Putamen (tissue), 1 donor: ENCODE data around the gene ACAD9.
"Not testable (repeated sequence)": the region's sequence is repeated elsewhere in the genome, so short reads cannot be mapped to it uniquely, and the experiment has no call there.

ENCODE experiments used
- DNase-seq: peaks from one replicate; pipeline ENCODE4 v3.0.0-alpha.2; 2016; ENCODE audit warnings: low spot score

ACAD9 gene

GRCh38 chr3:128895843-128896697 is 16.6 kb downstream of the ACAD9 start:
- no peak for DNase-seq

GRCh38 chr3:128902426-128902825 is 23.0 kb downstream of the ACAD9 start:
- DNase-seq = no peak

GRCh38 chr3:128903501-128903900 is 24.1 kb downstream of the ACAD9 start:
- DNase-seq = no peak

- no peak for DNase-seq
These were observed 26.8 kb downstream of the ACAD9 start for GRCh38 chr3:128906031-128906803.

- DNase-seq = no peak
These were observed 27.5 kb downstream of the ACAD9 start for GRCh38 chr3:128906804-128907525.

- no peak for DNase-seq
These were observed 28.5 kb downstream of the ACAD9 start for GRCh38 chr3:128907706-128908445.

GRCh38 chr3:128908951-128909350 is 29.5 kb downstream of the ACAD9 start:
- no peak for DNase-seq

GRCh38 chr3:128910006-128910405 is 30.6 kb downstream of the ACAD9 start:
- no peak for DNase-seq

GRCh38 chr3:128911911-128912310 is 32.5 kb downstream of the ACAD9 start:
- no peak for DNase-seq

GRCh38 chr3:128914966-128915645 is 35.7 kb downstream of the ACAD9 start:
- DNase-seq = no peak

GRCh38 chr3:128917291-128917690 is 37.9 kb downstream of the ACAD9 start:
- no peak for DNase-seq

GRCh38 chr3:128919988-128920387 is 40.6 kb downstream of the ACAD9 start:
- DNase-seq = no peak

- no peak for DNase-seq
These were observed 43.5 kb downstream of the ACAD9 start for GRCh38 chr3:128922804-128923459.

GRCh38 chr3:128923576-128923975 is 44.2 kb downstream of the ACAD9 start:
- DNase-seq = no peak

GRCh38 chr3:128923986-128924385 is 44.6 kb downstream of the ACAD9 start:
- DNase-seq = not testable (repeated sequence)

- no peak for DNase-seq
These were observed 49.9 kb downstream of the ACAD9 start for GRCh38 chr3:128929364-128929763.

- no peak for DNase-seq
These were observed 51.6 kb downstream of the ACAD9 start for GRCh38 chr3:128931046-128931445.

- no peak for DNase-seq
These were observed 53.2 kb downstream of the ACAD9 start for GRCh38 chr3:128932516-128933212.

GRCh38 chr3:128933213-128933921 is 53.9 kb downstream of the ACAD9 start:
- no peak for DNase-seq

GRCh38 chr3:128933922-128934253 is 54.5 kb downstream of the ACAD9 start:
- DNase-seq = no peak
